ENCODE results near the gene PARD3. TPM values are rescaled to one million over a fixed set of nuclear protein-coding genes. Genes with fewer than 3 reads are reported as not detected.
"Not testable (repeated sequence)": the region's sequence is repeated elsewhere in the genome, so short reads cannot be mapped to it uniquely, and the experiment has no call there.

The PARD3 gene
- polyA plus RNA-seq, 3 donors from 2014 or later, result 0.72 TPM; not detected in 2

DNA sequence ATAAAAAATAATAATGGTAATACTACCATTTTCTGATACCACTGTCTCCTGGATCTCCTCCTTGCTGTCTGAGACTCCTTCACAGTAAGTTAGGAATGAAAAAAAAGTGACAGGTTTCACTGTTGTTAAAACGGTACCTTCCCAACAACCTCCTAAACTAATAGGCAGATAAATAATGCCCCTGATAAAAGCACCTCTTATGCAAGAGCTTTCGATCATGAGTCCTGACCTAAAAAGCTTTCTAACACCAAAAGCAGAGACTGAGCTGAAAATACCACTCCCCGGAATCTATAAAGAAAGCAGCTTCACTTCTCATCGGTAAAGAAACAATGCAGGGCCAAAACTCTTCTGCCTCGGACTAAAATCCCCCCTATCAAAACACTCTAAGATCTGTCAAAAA lies 14.5 kb downstream of the PARD3 start:
- Mint-ChIP-seq H3K4me3 (no peak overlapping the region), H3K36me3 (no peaks in the 10 kb centered on the region), H3K9me3 (peaks cover 0 to 4% (median under 1%) of the 10 kb centered on the region in 6 donors), H3K27ac (no peak overlapping the region), H3K4me1 (no peaks in the 10 kb centered on the region), H3K27me3 (ENCODE audit: low read depth in 3 of 3) (peaks cover 0 to 7% (median 0%) of the 10 kb centered on the region in 3 donors)
- DNase-seq, result no peak

DNA sequence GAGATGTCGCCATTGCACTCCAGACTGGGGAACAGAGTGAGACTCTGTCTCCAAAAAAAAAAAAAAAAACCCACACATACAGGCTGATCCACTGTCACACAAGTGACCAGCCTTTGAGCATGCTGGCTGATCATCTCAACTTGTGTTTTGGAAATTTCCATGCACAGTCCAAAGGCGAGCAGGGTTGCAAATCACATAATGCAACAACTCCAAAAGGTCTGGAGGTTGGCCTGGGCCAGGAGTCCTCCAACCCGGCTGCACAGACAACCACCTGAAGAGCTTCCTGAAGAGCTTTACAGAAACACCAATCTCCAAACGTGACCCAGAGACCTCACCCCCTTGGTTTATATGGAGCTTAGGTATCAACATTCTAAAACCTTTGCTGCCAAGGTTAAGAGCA lies 16.4 kb downstream of the PARD3 start:
- H3K4me1 Mint-ChIP-seq, result no peaks in the 10 kb centered on the region
- H3K27me3 Mint-ChIP-seq (ENCODE audit: low read depth in 3 of 3), result peaks cover 0 to 7% (median 0%) of the 10 kb centered on the region in 3 donors
- H3K9me3 Mint-ChIP-seq, result peaks cover 0 to 4% (median under 1%) of the 10 kb centered on the region in 6 donors
- no peaks in the 10 kb centered on the region for H3K36me3 Mint-ChIP-seq
- no peak overlapping the region for H3K4me3 Mint-ChIP-seq
- DNase-seq, result no peak
- H3K27ac Mint-ChIP-seq, result no peak overlapping the region

GRCh38 chr10:34797155-34797554 lies 17.9 kb downstream of the PARD3 start:
- Mint-ChIP-seq H3K4me1 (no peaks in the 10 kb centered on the region), H3K27me3 (ENCODE audit: low read depth in 3 of 3) (peaks cover 0 to 5% (median 0%) of the 10 kb centered on the region in 3 donors), H3K9me3 (peaks cover 0 to 4% (median under 1%) of the 10 kb centered on the region in 6 donors), H3K4me3 (no peak overlapping the region), H3K27ac (no peak overlapping the region), H3K36me3 (no peaks in the 10 kb centered on the region)
- DNase-seq, result no peak

DNA sequence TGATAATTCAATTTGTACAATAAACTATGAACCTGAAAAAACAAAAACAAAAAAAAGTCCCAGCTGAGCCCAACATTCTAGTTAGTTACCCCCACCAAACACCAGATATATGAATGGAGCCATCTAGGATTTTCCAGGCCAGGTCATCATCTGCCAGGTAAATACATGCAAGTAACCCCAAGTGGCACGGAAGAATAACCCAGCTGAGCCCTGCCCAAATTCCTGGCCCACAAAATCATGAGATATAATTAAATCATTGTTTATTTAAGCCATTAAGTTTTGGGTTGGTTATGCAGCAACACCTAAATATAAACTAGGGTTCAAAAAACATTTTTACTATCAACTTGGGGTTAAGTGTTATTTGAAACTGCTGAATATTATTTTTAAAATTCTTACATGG lies 19.0 kb downstream of the PARD3 start:
- peaks cover 0 to 4% (median under 1%) of the 10 kb centered on the region in 6 donors for H3K9me3 Mint-ChIP-seq
- H3K27me3 Mint-ChIP-seq (ENCODE audit: low read depth in 3 of 3), result peaks cover 0 to 5% (median 0%) of the 10 kb centered on the region in 3 donors
- no peak overlapping the region for H3K4me3 Mint-ChIP-seq
- no peak for DNase-seq
- no peaks in the 10 kb centered on the region for H3K36me3 Mint-ChIP-seq
- H3K27ac Mint-ChIP-seq, result no peak overlapping the region
- no peaks in the 10 kb centered on the region for H3K4me1 Mint-ChIP-seq

- Mint-ChIP-seq H3K4me1 (no peaks in the 10 kb centered on the region), H3K27me3 (ENCODE audit: low read depth in 3 of 3) (peaks cover 0 to 5% (median 0%) of the 10 kb centered on the region in 3 donors), H3K4me3 (no peak overlapping the region), H3K36me3 (no peaks in the 10 kb centered on the region), H3K27ac (no peak overlapping the region), H3K9me3 (peaks cover 0 to 4% (median under 1%) of the 10 kb centered on the region in 6 donors)
- DNase-seq, result no peak
These were observed 19.8 kb downstream of the PARD3 start for GRCh38 chr10:34795334-34795733.

GRCh38 chr10:34794835-34795234 lies 20.3 kb downstream of the PARD3 start:
- Mint-ChIP-seq H3K36me3 (no peaks in the 10 kb centered on the region), H3K27me3 (ENCODE audit: low read depth in 3 of 3) (peaks cover 0 to 5% (median 0%) of the 10 kb centered on the region in 3 donors), H3K9me3 (peaks cover 0 to 4% (median under 1%) of the 10 kb centered on the region in 6 donors), H3K27ac (no peak overlapping the region), H3K4me1 (no peaks in the 10 kb centered on the region), H3K4me3 (no peak overlapping the region)
- no peak for DNase-seq

DNA sequence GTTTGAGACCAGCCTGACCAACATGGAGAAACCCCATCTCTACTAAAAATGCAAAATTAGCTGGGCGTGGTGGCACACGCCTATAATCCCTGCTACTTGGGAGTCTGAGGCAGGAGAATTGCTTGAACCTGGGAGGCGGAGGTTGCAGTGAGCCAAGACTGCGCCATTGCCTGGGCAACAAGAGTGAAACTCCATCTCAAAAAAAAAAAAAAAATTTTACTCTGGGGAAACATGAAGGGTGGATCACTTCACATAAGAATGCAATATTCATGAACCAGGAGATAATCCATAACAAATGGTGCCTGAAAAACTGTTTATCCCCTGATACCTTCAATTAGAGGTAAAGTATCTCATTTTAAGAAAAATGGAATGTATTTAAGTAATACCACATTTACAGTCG lies 21.5 kb downstream of the PARD3 start:
- not testable (repeated sequence) for H3K9me3 Mint-ChIP-seq; H3K36me3 Mint-ChIP-seq; H3K27ac Mint-ChIP-seq; H3K4me3 Mint-ChIP-seq; H3K27me3 Mint-ChIP-seq (ENCODE audit: low read depth in 3 of 3); DNase-seq; H3K4me1 Mint-ChIP-seq

DNA sequence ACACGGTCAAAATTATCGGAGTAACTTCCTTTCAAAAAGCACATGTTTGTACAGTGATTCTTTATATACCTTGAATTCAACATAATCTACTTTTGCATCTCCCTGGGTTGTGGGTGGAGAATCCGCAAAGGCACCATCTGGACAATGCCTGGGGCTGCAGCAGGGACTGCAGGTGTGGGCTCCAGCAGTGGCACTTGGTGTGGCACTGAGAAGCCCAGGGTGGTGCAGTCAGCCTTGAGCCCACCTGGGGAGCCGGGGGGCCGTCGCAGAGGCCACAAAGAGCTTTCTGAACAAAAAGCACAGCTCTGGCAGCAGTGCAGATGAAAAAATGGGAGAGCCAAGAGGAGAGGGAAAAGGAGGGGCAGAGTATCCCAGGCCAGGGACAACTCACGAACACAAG lies 22.2 kb downstream of the PARD3 start:
- no peak overlapping the region for H3K27ac Mint-ChIP-seq
- no peaks in the 10 kb centered on the region for H3K4me1 Mint-ChIP-seq
- H3K27me3 Mint-ChIP-seq (ENCODE audit: low read depth in 3 of 3), result peaks cover 0 to 4% (median 0%) of the 10 kb centered on the region in 3 donors

DNA sequence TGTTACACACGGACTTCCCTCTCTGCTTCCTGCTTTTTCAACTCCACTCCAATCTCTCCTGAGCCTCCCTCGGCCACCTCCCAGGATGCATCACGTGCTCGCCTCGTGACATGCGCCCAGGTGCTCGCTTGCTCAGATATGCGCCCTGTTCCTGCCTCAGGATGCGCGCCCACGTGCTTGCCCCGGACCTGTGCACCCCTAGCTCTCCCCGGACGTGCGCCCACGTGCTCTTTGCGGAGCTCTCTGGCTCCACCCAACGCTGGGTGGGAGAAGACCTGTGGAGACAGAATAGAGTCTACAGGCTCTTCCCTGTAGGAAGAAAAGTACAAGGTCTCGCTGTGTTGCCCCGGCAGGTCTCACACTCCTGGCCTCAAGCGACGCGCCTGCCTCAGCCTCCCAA lies 23.1 kb downstream of the PARD3 start:
- no peak for DNase-seq
- Mint-ChIP-seq H3K4me3 (no peak overlapping the region), H3K9me3 (peaks cover 0 to 2% (median 0%) of the 10 kb centered on the region in 6 donors), H3K27me3 (ENCODE audit: low read depth in 3 of 3) (peaks cover 0 to 2% (median 0%) of the 10 kb centered on the region in 3 donors), H3K27ac (no peak overlapping the region), H3K36me3 (no peaks in the 10 kb centered on the region), H3K4me1 (no peaks in the 10 kb centered on the region)

More for the DNA sequence above, 22.2 kb downstream of the PARD3 start:
- Mint-ChIP-seq H3K36me3 (no peaks in the 10 kb centered on the region), H3K9me3 (peaks cover 0 to 2% (median 0%) of the 10 kb centered on the region in 6 donors), H3K4me3 (no peak overlapping the region)
- DNase-seq, result no peak

- no peak for DNase-seq
- H3K9me3 Mint-ChIP-seq, result peaks cover 0 to 2% (median 0%) of the 10 kb centered on the region in 6 donors
- peaks cover 0 to 2% (median 0%) of the 10 kb centered on the region in 3 donors for H3K27me3 Mint-ChIP-seq (ENCODE audit: low read depth in 3 of 3)
- no peaks in the 10 kb centered on the region for H3K36me3 Mint-ChIP-seq
- H3K4me1 Mint-ChIP-seq, result no peaks in the 10 kb centered on the region
- no peak overlapping the region for H3K27ac Mint-ChIP-seq
- H3K4me3 Mint-ChIP-seq, result no peak overlapping the region
These were observed 23.9 kb downstream of the PARD3 start for GRCh38 chr10:34791228-34791627.

DNA sequence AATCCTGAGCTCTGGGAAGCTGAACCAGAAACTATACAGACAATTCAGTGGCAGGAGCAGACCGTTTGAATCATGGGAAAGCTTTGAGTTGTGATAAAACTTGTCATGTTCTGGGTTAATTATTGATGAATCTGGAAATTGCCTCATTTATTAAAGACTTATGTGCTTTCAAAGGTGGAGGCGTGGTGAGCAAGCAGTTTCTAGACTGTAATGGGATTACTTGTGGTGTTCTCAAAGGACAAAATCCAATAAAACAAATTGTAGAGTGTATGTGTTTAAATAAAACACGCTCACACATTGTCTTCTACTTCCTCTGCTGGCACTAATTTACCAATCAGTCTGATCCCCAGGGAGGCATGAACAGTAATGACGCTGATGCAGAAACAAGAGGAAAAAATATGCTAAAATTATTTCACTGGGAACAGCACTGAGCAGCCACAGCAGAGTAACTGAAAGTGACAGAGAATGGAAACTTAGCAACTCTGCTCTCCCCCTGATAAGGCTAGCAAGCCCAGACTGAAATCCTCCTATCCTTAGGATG lies 25.1 kb downstream of the PARD3 start:
- Mint-ChIP-seq H3K36me3 (no peaks in the 10 kb centered on the region), H3K4me1 (no peaks in the 10 kb centered on the region), H3K9me3 (no peaks in the 10 kb centered on the region), H3K27me3 (ENCODE audit: low read depth in 3 of 3) (peaks cover 0 to 2% (median 0%) of the 10 kb centered on the region in 3 donors), H3K4me3 (no peak overlapping the region), H3K27ac (no peak overlapping the region)
- no peak for DNase-seq

GRCh38 chr10:34786464-34786863 lies 28.6 kb downstream of the PARD3 start:
- Mint-ChIP-seq H3K4me1 (no peaks in the 10 kb centered on the region), H3K4me3 (no peak overlapping the region), H3K27ac (no peak overlapping the region), H3K36me3 (no peaks in the 10 kb centered on the region), H3K9me3 (no peaks in the 10 kb centered on the region), H3K27me3 (ENCODE audit: low read depth in 3 of 3) (peaks cover 0 to 3% (median 2%) of the 10 kb centered on the region in 3 donors)
- DNase-seq, result no peak

DNA sequence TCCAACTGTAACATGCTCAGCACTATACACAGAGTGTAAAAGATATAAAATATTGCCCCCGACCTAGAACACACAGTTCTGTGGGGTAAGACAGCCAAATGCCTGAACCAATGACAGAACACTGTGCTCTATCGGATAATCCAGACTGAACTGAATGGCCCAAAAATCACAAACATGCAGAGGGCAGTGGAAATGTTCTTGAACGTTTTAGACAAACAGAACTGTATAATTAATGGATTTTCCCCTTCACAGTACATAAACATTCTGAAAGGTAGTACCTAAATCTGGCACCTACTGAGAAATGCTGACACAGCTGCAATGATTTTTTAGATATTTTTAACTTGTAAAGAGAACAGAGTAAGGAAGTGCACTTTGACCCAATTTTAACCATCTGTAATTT lies 33.4 kb downstream of the PARD3 start:
- H3K4me1 Mint-ChIP-seq, result no peaks in the 10 kb centered on the region
- DNase-seq, result no peak
- H3K9me3 Mint-ChIP-seq, result peaks cover 0 to 2% (median 0%) of the 10 kb centered on the region in 6 donors
- H3K36me3 Mint-ChIP-seq, result no peaks in the 10 kb centered on the region
- no peak overlapping the region for H3K27ac Mint-ChIP-seq
- H3K27me3 Mint-ChIP-seq (ENCODE audit: low read depth in 3 of 3), result peaks cover 1 to 7% (median 2%) of the 10 kb centered on the region in 3 donors
- H3K4me3 Mint-ChIP-seq, result no peak overlapping the region

DNA sequence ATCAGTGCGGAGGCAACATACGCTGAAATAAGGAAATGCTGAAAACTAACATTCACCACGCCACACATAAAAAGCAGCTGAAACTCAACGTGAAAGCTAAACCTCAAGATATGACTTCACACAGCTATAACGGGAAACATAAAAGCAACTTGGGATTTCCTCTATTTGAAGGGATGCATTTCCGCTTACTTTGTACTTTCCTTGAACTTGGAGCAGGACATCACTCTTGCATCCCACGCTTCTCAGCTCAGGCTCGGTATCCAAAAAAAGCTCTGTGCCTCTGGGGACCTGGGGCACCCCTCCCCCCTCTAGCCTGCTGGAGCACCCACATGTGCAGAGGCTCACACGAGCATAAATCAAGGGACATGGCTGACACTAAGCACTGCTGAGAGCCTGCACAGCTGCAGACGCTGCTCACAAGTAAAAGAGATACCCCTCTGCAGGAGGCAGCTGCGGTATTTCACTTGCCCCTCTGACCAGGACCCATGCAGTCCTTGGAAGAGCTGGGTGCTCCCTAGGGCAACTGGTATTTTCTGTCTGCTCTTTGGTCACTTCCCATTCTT lies 34.2 kb downstream of the PARD3 start:
- no peaks in the 10 kb centered on the region for H3K36me3 Mint-ChIP-seq
- DNase-seq, result no peak
- H3K9me3 Mint-ChIP-seq, result peaks cover 0 to 2% (median 0%) of the 10 kb centered on the region in 6 donors
- no peak overlapping the region for H3K27ac Mint-ChIP-seq
- no peaks in the 10 kb centered on the region for H3K4me1 Mint-ChIP-seq
- H3K4me3 Mint-ChIP-seq, result no peak overlapping the region
- peaks cover 1 to 7% (median 2%) of the 10 kb centered on the region in 3 donors for H3K27me3 Mint-ChIP-seq (ENCODE audit: low read depth in 3 of 3)

DNA sequence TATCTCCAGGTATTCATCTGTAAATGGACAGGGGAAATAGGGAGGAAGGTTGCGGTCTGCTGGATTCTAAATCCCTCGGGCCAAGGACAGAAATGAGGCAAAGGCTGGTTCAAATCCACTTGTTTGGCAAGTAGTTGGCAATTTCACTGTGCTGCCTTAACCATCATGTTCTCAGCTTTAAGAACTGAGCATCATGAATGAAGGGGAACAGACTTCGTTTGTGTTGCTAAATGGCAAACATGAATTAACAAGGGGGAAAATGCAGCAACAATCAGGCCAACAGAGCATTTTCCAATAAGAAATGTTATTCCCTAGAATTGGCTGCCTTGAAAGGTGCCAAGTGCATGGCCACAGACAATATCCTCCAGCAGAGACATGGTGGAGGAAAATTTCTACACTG lies 36.9 kb downstream of the PARD3 start:
- peaks cover 0 to 2% (median 0%) of the 10 kb centered on the region in 6 donors for H3K9me3 Mint-ChIP-seq
- H3K4me1 Mint-ChIP-seq, result no peaks in the 10 kb centered on the region
- peaks cover 1 to 10% (median 2%) of the 10 kb centered on the region in 3 donors for H3K27me3 Mint-ChIP-seq (ENCODE audit: low read depth in 3 of 3)
- no peak overlapping the region for H3K27ac Mint-ChIP-seq
- H3K4me3 Mint-ChIP-seq, result no peak overlapping the region
- DNase-seq, result no peak
- no peaks in the 10 kb centered on the region for H3K36me3 Mint-ChIP-seq
